NB4 (cell line): Measurements from ENCODE around the gene REEP3.
"Not testable (repeated sequence)": the region's sequence is repeated elsewhere in the genome, so short reads cannot be mapped to it uniquely, and the experiment has no call there.

Source experiments
- CTCF ChIP-seq: IDR thresholded peaks from one replicate; pipeline ENCODE4 v1.5.1; 2012; ENCODE audit warnings: low read depth, low read length
- MYC ChIP-seq: IDR thresholded peaks from 2 replicates; pipeline ENCODE4 v1.6.1; 2011; ENCODE audit warnings: low read depth, low read length
- POLR2A ChIP-seq: IDR thresholded peaks from 2 replicates; pipeline ENCODE4 v1.6.1; 2011; ENCODE audit warnings: mild to moderate bottlenecking; ENCODE audit not compliant: insufficient read length; ENCODE audit errors: extremely low read depth

DNA sequence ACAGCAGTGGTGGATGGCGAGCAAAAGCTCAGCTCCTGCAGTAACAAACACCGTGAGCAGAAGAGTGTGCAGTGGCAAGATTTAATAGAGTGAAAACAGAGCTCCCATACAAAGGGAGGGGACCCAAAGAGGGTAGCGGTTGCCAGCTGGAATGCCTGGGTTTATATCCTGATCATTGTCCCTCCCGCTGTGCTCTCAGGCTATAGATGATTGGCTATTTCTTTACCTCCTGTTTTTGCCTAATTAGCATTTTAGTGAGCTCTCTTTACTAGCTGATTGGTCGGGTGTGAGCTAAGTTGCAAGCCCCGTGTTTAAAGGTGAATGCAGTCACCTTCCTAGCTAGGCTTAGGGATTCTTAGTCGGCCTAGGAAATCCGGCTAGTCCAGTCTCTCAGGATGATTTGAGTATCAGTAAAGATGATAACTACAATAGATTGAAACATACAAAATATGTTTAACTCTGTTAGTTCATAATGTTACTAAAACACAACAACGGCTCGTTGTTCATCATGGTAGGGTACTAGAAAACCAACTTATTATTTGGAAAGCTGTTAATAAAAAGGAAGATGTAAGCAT is 143.9 kb downstream of the REEP3 start:
- TF ChIP-seq CTCF, POLR2A, MYC: not testable (repeated sequence)
